HG03196 (cell line): ENCODE results near the gene SPTBN5.

Source experiments
- ATAC-seq: cut with Tn5 transposase; IDR thresholded peaks from one replicate; pipeline ENCODE4 v1.9.1; 2021; ENCODE audit not compliant: unreplicated experiment

Gene SPTBN5

GRCh38 chr15:41893422-41894250, at the start of gene SPTBN5:
SPTBN5 (minus strand) TSS chr15:41894053; CDS start chr15:41893497, 556 bp downstream.
- no peak for ATAC-seq

GRCh38 chr15:41942886-41943285, 49.0 kb upstream of the SPTBN5 start:
- no peak for ATAC-seq

GRCh38 chr15:41941644-41942415, 48.0 kb upstream of the SPTBN5 start:
- no peak for ATAC-seq

GRCh38 chr15:41940441-41940857, 46.6 kb upstream of the SPTBN5 start:
- no peak for ATAC-seq

- no peak for ATAC-seq
Observed at GRCh38 chr15:41939986-41940385, 46.1 kb upstream of the SPTBN5 start.

GRCh38 chr15:41937568-41937923, 43.7 kb upstream of the SPTBN5 start:
- ATAC-seq = no peak

GRCh38 chr15:41936649-41937567, 43.1 kb upstream of the SPTBN5 start:
- ATAC-seq = no peak

- no peak for ATAC-seq
Observed at GRCh38 chr15:41936155-41936554, 42.3 kb upstream of the SPTBN5 start.

GRCh38 chr15:41935566-41936020, 41.7 kb upstream of the SPTBN5 start:
- ATAC-seq = no peak

GRCh38 chr15:41934843-41935242, 41.0 kb upstream of the SPTBN5 start:
- no peak for ATAC-seq

GRCh38 chr15:41933771-41934170, 39.9 kb upstream of the SPTBN5 start:
- ATAC-seq = no peak

- no peak for ATAC-seq
Observed at GRCh38 chr15:41933326-41933725, 39.5 kb upstream of the SPTBN5 start.

GRCh38 chr15:41932511-41933289, 38.8 kb upstream of the SPTBN5 start:
- ATAC-seq = no peak

- ATAC-seq = no peak
Observed at GRCh38 chr15:41932101-41932500, 38.2 kb upstream of the SPTBN5 start.

- ATAC-seq = no peak
Observed at GRCh38 chr15:41930867-41931222, 37.0 kb upstream of the SPTBN5 start.

- no peak for ATAC-seq
Observed at GRCh38 chr15:41930221-41930866, 36.5 kb upstream of the SPTBN5 start.

- peak; percentile 58 for ATAC-seq
Observed at GRCh38 chr15:41928637-41929620, 35.1 kb upstream of the SPTBN5 start.

GRCh38 chr15:41928100-41928499, 34.2 kb upstream of the SPTBN5 start:
- ATAC-seq = no peak

- ATAC-seq = no peak
Observed at GRCh38 chr15:41927536-41927935, 33.7 kb upstream of the SPTBN5 start.
